GM21737 (cell line): ENCODE measurements around the gene MED7.
A peak's percentile ranks its signal among the peaks of the same experiment; 100 is the strongest.

Experiments
- ATAC-seq: cut with Tn5 transposase; IDR thresholded peaks from one replicate; pipeline ENCODE4 v1.9.1; 2021; ENCODE audit warnings: mild to moderate bottlenecking, moderate library complexity; ENCODE audit not compliant: unreplicated experiment

MED7 gene

DNA sequence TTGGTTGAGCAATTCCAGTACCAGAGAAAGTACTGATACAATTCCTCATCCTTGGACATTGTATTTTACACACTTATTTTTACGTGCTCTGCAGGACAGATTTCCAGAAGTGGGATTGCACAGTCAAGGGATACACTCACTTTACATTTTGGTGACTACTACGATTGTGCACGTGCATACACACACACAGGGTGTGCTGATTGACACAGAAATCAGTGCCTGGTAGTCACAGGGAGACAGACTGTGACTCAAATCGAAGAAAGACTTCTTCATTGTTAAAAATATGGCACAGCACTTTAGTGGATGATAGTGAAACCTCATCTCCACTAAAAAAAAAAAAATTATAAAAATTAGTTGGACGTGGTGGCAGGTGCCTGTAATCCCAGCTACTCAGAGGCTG, 21.9 kb upstream of the MED7 start:
- ATAC-seq = no peak

DNA sequence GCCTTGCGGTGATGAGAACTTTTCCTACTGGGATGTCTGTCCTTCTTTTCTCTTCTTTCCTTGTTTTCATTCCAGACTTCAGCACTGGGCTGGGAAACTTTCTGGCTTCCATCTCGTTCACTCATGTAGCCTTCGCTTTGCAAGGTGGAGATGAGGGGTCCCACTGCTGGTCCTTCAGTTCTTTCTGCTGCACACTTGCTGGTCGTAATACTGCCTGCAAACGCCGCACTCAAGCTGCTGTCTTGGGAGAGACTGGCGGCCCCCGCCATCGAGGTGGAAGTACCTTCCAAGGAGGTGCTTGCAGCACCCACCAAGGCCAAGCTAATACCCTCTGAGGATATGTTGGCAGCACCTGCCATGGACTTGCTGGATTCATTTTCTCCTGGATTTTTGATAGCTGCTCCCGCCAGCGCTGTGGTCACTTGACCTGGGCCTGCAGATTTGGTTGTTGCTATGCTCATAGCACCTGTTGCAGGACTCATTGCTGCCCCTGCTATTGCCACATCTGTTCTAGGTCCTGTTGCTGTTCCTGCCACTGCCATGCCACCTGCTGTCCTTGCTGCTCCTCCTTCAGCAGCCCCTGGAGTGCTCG, 20.4 kb upstream of the MED7 start:
- no peak for ATAC-seq

DNA sequence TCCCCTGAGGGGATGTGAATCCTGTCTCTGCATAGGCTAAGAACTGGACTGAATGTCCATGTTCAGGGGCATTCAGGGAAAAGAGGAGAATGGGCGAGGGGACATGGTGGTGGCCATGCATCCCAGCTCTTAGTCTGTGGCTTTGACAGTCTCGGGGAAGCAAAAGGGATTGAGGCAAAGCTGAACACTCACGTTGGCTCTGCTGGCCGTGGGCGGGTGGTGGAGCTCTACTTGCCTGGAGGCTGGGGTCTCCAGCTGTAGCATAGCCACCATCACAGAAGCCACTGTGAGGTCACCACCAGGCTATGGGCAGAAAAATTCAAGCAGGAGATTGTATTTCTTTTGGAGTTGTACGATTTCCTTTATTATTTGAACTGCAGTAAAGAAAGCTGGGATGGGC, 19.3 kb upstream of the MED7 start:
- no peak for ATAC-seq

GRCh38 chr5:157160001-157160400, 17.3 kb upstream of the MED7 start:
- no peak for ATAC-seq

- no peak for ATAC-seq
These were observed 16.6 kb upstream of the MED7 start for GRCh38 chr5:157159209-157159751.

GRCh38 chr5:157157293-157157891, 14.7 kb upstream of the MED7 start:
- ATAC-seq = no peak

- ATAC-seq = no peak
These were observed 12.6 kb upstream of the MED7 start for GRCh38 chr5:157155297-157155696.

GRCh38 chr5:157150995-157151394, 8.3 kb upstream of the MED7 start:
- ATAC-seq = no peak

GRCh38 chr5:157148734-157149615, 6.3 kb upstream of the MED7 start:
- no peak for ATAC-seq

- ATAC-seq = peak; percentile 36
These were observed 684 bp upstream of the MED7 start for GRCh38 chr5:157143127-157143971.

DNA sequence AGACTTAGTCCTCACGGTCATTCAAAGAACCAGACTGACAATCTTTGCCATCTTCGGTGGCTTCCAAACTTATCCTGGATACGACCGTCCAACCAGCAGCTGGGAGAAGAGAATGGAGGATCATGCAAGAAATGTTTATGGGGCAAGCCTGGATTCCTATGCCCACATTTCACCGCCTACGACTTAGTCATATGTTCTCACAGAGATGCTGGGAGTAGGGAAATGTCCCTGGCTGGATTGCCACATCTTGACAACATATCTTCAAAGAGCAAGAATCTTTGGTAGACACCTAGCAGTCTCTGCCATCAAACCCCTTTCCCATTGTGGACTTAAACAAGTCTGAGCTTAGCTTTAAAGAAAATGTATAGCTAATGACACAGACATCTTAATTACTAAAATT, 5.0 kb downstream of the MED7 start:
- no peak for ATAC-seq

DNA sequence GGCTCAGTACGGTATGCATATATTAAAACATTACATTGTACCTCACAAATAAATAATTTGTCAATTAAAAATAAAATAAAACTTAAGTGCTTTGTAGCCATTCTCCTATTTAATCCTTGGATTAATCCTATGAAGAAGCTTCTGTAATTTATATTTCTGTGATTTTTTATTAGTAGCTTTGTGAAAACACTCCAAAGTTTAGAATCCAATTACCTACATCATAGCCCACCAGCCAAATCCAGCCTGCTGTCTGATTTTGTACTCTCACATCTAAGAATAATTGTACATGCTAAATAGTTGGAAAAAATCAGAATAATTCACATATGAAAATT, 10.4 kb downstream of the MED7 start:
- no peak for ATAC-seq

GRCh38 chr5:157130925-157131324, 11.7 kb downstream of the MED7 start:
- no peak for ATAC-seq

DNA sequence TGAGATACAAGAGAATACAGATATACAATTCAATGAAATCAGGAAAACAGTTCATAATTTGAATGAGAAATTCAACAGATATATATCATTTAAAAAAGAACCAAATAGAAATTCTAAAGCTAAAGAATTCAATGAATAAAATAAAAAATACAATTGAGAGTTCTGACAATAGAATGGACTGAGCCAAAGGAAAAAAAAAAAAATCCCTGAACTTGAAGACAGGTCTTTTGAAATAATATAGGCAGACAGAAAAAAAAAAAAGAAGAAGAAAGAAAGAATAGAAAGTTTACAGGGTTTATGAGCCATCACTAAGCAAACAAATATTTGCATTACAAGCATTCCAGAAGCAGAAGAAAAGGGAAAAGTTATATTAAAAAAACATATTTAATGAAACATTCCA, 21.0 kb downstream of the MED7 start:
- ATAC-seq = no peak

GRCh38 chr5:157120102-157120501, 22.6 kb downstream of the MED7 start:
- no peak for ATAC-seq

DNA sequence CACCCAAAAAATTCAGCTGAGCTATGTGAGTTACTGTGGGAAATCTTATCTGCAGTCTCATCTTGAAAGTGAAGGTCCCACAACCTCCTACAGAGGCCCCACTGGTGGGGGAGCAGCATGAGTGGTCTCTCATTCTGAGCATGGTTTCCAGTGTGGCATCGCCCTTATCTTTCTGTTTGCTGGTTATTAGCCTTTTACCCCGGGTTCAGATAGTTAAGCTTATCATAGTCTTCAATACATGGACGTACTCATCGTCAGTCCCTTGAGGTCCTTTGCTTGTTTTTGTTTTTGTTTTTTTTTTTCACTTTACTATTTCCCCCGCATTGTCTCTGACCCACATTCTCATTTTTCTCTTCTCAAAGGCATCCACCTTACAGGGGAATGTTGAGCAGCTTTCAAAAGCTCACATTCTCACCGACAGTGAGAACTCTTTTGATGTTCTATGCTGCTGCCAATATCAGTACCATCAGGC, 26.1 kb downstream of the MED7 start:
- no peak for ATAC-seq

DNA sequence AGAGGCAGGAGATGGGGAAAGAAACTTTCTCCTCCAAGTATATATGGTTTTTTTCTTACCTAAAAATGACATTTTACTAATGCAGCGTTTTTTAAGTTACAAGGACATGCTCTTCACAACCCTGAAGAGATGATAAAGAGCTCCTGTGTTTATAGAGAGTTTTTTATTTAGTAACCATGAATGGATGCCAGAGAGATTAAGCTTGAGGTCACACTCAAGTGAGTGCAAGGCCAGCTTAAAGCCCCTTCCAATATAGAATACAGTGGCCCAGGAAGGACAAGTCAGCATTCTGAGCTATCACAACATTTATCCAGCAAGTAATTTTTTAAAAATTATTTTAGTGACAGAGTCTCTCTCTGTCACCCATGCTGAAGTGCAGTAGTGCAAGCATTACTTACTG, 27.2 kb downstream of the MED7 start:
- no peak for ATAC-seq

- ATAC-seq = no peak
These were observed 27.7 kb downstream of the MED7 start for GRCh38 chr5:157115012-157115411.

DNA sequence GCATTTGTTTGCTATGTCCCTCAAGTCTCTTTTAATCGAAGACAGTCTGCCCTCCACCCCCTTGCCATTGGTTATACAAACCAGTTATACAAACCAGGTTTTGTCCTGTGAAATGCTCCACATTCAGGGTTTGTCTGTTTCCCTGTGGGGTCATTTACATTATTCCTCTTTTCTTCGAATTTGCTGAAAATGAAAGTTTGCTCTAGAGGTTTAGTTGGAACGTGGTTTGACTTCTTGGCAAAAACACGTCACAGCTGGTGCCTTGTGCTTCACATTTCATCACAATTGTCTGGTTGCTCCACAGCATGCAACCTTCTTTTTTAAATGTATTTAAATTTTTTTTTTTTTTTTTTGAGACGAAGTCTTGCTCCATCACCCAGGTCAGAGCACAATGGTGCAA, 29.7 kb downstream of the MED7 start:
- no peak for ATAC-seq

- peak; percentile 65 for ATAC-seq
These were observed 32.9 kb downstream of the MED7 start for GRCh38 chr5:157109744-157110143.

DNA sequence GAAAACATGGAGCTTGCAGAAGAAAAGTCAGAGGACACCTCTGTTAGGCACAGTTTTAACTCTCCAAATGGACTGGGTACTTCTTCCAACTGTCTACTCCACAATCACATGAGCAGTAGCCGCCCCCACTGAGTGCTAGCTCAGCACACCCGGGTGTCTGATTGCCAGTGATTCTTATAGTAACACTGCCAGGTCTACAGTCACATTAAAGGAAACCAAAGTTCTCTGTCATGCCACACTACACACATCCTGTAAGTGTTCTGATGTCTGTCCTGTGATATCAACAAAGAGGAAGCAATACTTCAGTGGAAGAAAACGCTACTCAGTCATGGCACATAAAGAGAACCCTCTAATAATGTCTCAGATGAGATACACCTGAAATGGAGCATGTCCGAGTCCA, 33.7 kb downstream of the MED7 start, which contains the start of gene HAVCR2:
TSS of gene HAVCR2 (minus strand) at position 69 of the 400 bp plus-strand sequence. CDS start at position 8, 61 bp downstream.
- ATAC-seq = peak; percentile 80
